Immature natural killer cell (primary cell): ENCODE data around the gene BIRC2. TPM values are rescaled to one million over a fixed set of nuclear protein-coding genes. Genes with fewer than 3 reads are reported as not detected.
"Not testable (repeated sequence)": the region's sequence is repeated elsewhere in the genome, so short reads cannot be mapped to it uniquely, and the experiment has no call there.

ENCODE experiments used
- DNase-seq, 3 donors: peaks; one replicate each; pipeline ENCODE4 v3.0.0; 2022; ENCODE audit warnings: mixed read lengths in 1 of 3
- H3K27ac Mint-ChIP-seq, 6 donors: one replicate each; pipeline ENCODE4 v1.8.0; 2020; ENCODE audit warnings: mixed read lengths in 6 of 6, mild to moderate bottlenecking in 5 of 6, inconsistent platforms in 4 of 6, moderate library complexity in 3 of 6
- H3K27me3 Mint-ChIP-seq, 3 donors: one replicate each; pipeline ENCODE4 v1.8.0; 2020 to 2021; ENCODE audit warnings: low read depth in 3 of 3, mild to moderate bottlenecking in 3 of 3, mixed read lengths in 3 of 3, moderate library complexity in 3 of 3, inconsistent platforms in 1 of 3
- H3K36me3 Mint-ChIP-seq, 3 donors: one replicate each; pipeline ENCODE4 v1.8.0; 2020; ENCODE audit warnings: mixed read lengths in 3 of 3, inconsistent platforms in 2 of 3, mild to moderate bottlenecking in 2 of 3
- H3K4me1 Mint-ChIP-seq, 2 donors: one replicate each; pipeline ENCODE4 v1.8.0; 2020; ENCODE audit warnings: inconsistent platforms in 2 of 2, mild to moderate bottlenecking in 2 of 2, mixed read lengths in 2 of 2, moderate library complexity in 1 of 2
- H3K4me3 Mint-ChIP-seq, 5 donors: one replicate each; pipeline ENCODE4 v1.8.0; 2020; ENCODE audit warnings: mild to moderate bottlenecking in 5 of 5, mixed read lengths in 5 of 5, inconsistent platforms in 3 of 5, moderate library complexity in 3 of 5
- H3K9me3 Mint-ChIP-seq, 6 donors: one replicate each; pipeline ENCODE4 v1.8.0; 2020; ENCODE audit warnings: mild to moderate bottlenecking in 6 of 6, mixed read lengths in 6 of 6, inconsistent platforms in 4 of 6, moderate library complexity in 3 of 6
- polyA plus RNA-seq, 3 donors: library from polyadenylated mRNA; unstranded; fragments of 300-500 nt; fragmentation: Illumina TruSeq; gene quantifications; one replicate each; pipeline ENCODE4 v1.2.3, GENCODE V29; 2021

BIRC2 gene
- polyA plus RNA-seq, 3 donors from 2014 or later = 30.8 to 44.5 (median 35.4) TPM

- peak in 1 of 3 donors; percentile 11 for DNase-seq
- Mint-ChIP-seq H3K4me3 (peak overlapping the region in 4 of 5 donors; percentile 2 to 68 (median 37)), H3K36me3 (peaks cover 22 to 67% (median 41%) of the 10 kb centered on the region in 3 donors), H3K4me1 (peaks cover 32 to 48% of the 10 kb centered on the region in 2 donors), H3K27ac (peak overlapping the region in 2 of 6 donors; percentile 14 to 38), H3K27me3 (peaks cover 0 to 5% (median 2%) of the 10 kb centered on the region in 3 donors), H3K9me3 (peaks cover 0 to 4% (median 0%) of the 10 kb centered on the region in 6 donors)
Measured at GRCh38 chr11:102361086-102362031, 14.3 kb downstream of the BIRC2 start.

- peak overlapping the region in 3 of 6 donors; percentile 4 to 77 (median 32) for H3K27ac Mint-ChIP-seq
- DNase-seq = no peak
- peaks cover 0 to 4% (median 0%) of the 10 kb centered on the region in 6 donors for H3K9me3 Mint-ChIP-seq
- peaks cover 0 to 3% (median 2%) of the 10 kb centered on the region in 3 donors for H3K27me3 Mint-ChIP-seq
- no peak overlapping the region for H3K4me3 Mint-ChIP-seq
- H3K4me1 Mint-ChIP-seq = peaks cover 26 to 46% of the 10 kb centered on the region in 2 donors
- H3K36me3 Mint-ChIP-seq = peaks cover 34 to 65% (median 35%) of the 10 kb centered on the region in 3 donors
Measured at GRCh38 chr11:102364991-102365390, 18.0 kb downstream of the BIRC2 start.

GRCh38 chr11:102367364-102367763 is 20.4 kb downstream of the BIRC2 start:
- DNase-seq = peak in 1 of 3 donors; percentile 11
- peaks cover 12 to 32% of the 10 kb centered on the region in 2 donors for H3K4me1 Mint-ChIP-seq
- H3K27me3 Mint-ChIP-seq = peaks cover 0 to 1% (median 0%) of the 10 kb centered on the region in 3 donors
- peaks cover 22 to 53% (median 26%) of the 10 kb centered on the region in 3 donors for H3K36me3 Mint-ChIP-seq
- no peaks in the 10 kb centered on the region for H3K9me3 Mint-ChIP-seq
- H3K4me3 Mint-ChIP-seq = no peak overlapping the region
- peak overlapping the region; percentile 28 to 70 (median 45) for H3K27ac Mint-ChIP-seq

DNA sequence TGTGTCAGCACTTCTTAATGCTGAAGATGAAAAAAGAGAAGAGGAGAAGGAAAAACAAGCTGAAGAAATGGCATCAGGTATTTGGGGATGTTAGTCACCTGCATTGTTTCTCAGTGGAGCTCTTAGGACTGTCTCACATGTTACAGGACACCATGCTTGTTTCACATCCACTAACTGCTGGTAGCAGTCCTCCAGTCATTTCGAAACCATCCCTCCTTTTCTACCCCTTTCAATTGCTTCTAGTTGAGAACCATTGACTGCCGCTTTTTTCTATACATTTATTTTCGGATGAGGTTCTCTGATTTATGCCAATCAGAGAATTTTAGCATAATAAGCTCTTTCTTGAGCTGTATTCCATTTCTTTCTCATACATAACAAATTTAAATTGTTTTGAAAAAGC is 21.5 kb downstream of the BIRC2 start:
- Mint-ChIP-seq H3K4me1 (peaks cover 12 to 32% of the 10 kb centered on the region in 2 donors), H3K9me3 (no peaks in the 10 kb centered on the region), H3K4me3 (no peak overlapping the region), H3K27me3 (peaks cover 0 to 1% (median 0%) of the 10 kb centered on the region in 3 donors), H3K27ac (peak overlapping the region in 3 of 6 donors; percentile 5 to 49 (median 28)), H3K36me3 (peaks cover 17 to 44% (median 22%) of the 10 kb centered on the region in 3 donors)
- DNase-seq = no peak

DNA sequence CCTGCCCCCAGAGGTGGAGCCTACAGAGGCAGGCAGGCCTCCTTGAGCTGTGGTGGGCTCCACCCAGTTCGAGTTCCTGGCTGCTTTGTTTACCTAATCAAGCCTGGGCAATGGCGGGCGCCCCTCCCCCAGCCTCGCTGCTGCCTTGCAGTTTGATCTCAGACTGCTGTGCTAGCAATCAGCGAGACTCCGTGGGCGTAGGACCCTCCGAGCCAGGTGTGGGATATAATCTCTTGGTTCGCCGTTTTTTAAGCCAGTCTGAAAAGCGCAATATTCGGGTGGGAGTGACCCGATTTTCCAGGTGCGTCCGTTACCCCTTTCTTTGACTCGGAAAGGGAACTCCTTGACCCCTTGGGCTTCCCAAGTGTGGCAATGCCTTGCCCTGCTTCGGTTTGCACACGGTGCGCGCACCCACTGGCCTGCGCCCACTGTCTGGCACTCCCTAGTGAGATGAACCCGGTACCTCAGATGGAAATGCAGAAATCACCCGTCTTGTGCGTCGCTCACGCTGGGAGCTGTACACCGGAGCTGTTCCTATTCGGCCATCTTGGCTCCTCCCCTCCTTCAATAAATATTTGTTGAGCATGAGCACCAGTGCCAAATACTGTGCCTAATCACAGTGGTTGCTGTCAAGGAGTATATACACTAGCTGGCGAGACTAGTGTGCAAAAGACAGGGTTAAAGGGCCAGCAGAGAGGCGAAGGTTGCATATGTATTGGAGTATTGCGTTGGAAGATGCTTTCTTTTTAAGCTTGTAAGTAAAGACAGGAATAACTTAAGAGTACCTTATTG is 27.8 kb downstream of the BIRC2 start:
- peak overlapping the region in 1 of 6 donors; percentile 40 for H3K27ac Mint-ChIP-seq
- H3K4me3 Mint-ChIP-seq, DNase-seq, H3K9me3 Mint-ChIP-seq, H3K27me3 Mint-ChIP-seq: not testable (repeated sequence)
- peaks cover 7 to 30% (median 11%) of the 10 kb centered on the region in 3 donors for H3K36me3 Mint-ChIP-seq
- H3K4me1 Mint-ChIP-seq = peaks cover 13 to 20% of the 10 kb centered on the region in 2 donors

DNA sequence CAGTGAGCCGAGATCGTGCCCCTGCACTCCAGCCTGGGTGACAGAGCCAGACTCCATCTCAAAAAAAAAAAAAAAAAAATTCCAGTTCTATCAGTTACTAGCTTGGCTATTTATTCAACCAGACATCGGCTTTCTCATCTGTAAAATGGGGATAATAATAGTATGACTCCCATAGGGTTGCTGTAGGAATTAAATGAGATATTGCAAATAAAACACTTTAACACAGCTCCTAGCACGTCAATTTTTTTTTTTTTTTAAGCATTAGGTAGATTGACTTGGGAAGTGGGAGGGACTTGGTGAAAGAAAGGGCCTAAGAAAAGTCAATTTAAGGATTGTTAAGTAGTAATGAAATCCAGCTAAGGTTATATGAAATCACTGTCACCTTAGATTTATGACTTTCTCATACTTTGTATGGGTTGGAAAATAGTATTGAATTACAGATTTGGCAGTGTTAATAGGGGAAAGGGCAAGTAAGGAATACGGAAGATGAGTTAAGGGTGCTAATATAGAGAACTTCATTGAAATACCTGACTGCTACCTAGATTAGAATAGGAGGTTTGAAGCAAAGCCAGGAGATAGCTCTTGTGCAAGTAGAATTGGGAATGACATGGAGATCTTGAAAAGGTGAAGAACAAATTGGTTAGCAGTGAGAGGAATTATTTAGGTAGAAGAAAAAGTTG is 28.8 kb downstream of the BIRC2 start:
- H3K27ac Mint-ChIP-seq = peak overlapping the region in 2 of 6 donors; percentile 5 to 20
- peaks cover 0 to 3% (median 0%) of the 10 kb centered on the region in 3 donors for H3K27me3 Mint-ChIP-seq
- H3K4me3 Mint-ChIP-seq = no peak overlapping the region
- peaks cover 13 to 20% of the 10 kb centered on the region in 2 donors for H3K4me1 Mint-ChIP-seq
- DNase-seq = no peak
- peaks cover 11 to 34% (median 11%) of the 10 kb centered on the region in 3 donors for H3K36me3 Mint-ChIP-seq
- no peaks in the 10 kb centered on the region for H3K9me3 Mint-ChIP-seq

- Mint-ChIP-seq H3K27me3 (peaks cover 0 to 2% (median 0%) of the 10 kb centered on the region in 3 donors), H3K36me3 (peaks cover 11 to 38% (median 11%) of the 10 kb centered on the region in 3 donors), H3K9me3 (no peaks in the 10 kb centered on the region), H3K27ac (no peak overlapping the region), H3K4me3 (no peak overlapping the region), H3K4me1 (peaks cover 7 to 16% of the 10 kb centered on the region in 2 donors)
- no peak for DNase-seq
Measured at GRCh38 chr11:102377891-102378290, 30.9 kb downstream of the BIRC2 start.

GRCh38 chr11:102378818-102379217 is 31.8 kb downstream of the BIRC2 start:
- Mint-ChIP-seq H3K36me3 (peaks cover 17 to 45% (median 19%) of the 10 kb centered on the region in 3 donors), H3K27ac (no peak overlapping the region), H3K4me3 (no peak overlapping the region)

GRCh38 chr11:102382384-102382783 is 35.4 kb downstream of the BIRC2 start:
- DNase-seq = no peak
- Mint-ChIP-seq H3K27ac (no peak overlapping the region), H3K9me3 (no peaks in the 10 kb centered on the region), H3K27me3 (no peaks in the 10 kb centered on the region), H3K4me1 (peaks cover 0 to 4% of the 10 kb centered on the region in 2 donors), H3K4me3 (no peak overlapping the region), H3K36me3 (peaks cover 18 to 53% (median 26%) of the 10 kb centered on the region in 3 donors)

More at GRCh38 chr11:102378818-102379217, 31.8 kb downstream of the BIRC2 start:
- DNase-seq = no peak
- Mint-ChIP-seq H3K4me1 (peaks cover 7 to 16% of the 10 kb centered on the region in 2 donors), H3K9me3 (no peaks in the 10 kb centered on the region), H3K27me3 (peaks cover 0 to 2% (median 0%) of the 10 kb centered on the region in 3 donors)

DNA sequence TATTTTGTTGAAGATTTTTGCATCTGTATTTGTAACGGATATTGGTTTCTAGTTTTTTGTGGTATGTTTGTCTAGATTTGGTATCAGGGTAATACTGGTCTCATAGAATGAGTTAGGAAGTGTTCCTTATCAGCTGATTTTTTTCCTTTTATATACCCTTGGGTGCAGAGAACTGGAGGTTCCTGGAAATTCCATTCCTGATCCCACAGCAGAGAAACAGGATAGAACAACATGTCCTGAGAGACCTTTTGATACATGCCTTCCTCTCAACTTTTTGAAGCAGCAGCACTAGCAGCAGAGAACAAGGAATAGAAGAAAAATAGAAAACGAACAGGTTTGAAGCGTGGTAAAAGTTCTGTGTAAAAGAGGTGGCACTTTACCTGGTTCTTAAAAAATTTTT is 36.8 kb downstream of the BIRC2 start:
- DNase-seq = no peak
- no peak overlapping the region for H3K4me3 Mint-ChIP-seq
- peaks cover 0 to 4% of the 10 kb centered on the region in 2 donors for H3K4me1 Mint-ChIP-seq
- peak overlapping the region in 1 of 6 donors; percentile 52 for H3K27ac Mint-ChIP-seq
- no peaks in the 10 kb centered on the region for H3K27me3 Mint-ChIP-seq
- no peaks in the 10 kb centered on the region for H3K9me3 Mint-ChIP-seq
- peaks cover 12 to 44% (median 20%) of the 10 kb centered on the region in 3 donors for H3K36me3 Mint-ChIP-seq

DNA sequence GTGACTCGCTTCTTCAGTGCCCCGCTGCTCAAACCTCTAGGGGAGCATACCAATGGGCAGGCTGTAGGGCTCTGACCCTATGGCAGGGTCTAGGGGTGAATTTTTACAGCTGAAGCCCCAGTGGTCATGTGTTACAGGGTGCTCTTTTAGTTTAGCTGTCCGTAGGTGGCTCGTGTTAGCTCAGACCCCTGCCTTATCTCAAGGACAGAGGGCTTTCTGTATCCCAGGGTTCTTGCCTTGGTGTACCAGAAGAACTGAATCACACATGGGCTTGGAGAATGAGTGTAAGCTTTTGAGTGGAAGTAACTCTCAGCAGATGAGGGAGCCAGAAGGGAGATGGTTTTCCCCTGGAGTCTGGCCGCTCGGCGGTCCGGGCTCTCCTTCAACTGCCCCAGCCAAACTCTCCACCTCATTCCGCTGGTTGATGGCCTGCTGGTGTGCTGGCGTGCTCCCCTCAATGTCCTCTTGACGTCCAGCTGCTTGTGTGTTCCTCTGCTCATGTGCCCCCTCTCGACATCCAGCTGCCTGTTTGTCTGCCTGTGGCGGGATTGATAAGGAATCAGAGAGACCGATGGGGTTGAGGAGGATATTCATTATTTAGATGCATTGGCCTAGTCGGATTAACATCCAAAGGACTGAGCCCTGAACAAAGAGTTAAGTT is 37.5 kb downstream of the BIRC2 start:
- Mint-ChIP-seq H3K27ac (no peak overlapping the region), H3K4me3 (no peak overlapping the region), H3K9me3 (no peaks in the 10 kb centered on the region), H3K36me3 (peaks cover 19 to 44% (median 25%) of the 10 kb centered on the region in 3 donors), H3K4me1 (peaks cover 0 to 4% of the 10 kb centered on the region in 2 donors), H3K27me3 (no peaks in the 10 kb centered on the region)
- no peak for DNase-seq

DNA sequence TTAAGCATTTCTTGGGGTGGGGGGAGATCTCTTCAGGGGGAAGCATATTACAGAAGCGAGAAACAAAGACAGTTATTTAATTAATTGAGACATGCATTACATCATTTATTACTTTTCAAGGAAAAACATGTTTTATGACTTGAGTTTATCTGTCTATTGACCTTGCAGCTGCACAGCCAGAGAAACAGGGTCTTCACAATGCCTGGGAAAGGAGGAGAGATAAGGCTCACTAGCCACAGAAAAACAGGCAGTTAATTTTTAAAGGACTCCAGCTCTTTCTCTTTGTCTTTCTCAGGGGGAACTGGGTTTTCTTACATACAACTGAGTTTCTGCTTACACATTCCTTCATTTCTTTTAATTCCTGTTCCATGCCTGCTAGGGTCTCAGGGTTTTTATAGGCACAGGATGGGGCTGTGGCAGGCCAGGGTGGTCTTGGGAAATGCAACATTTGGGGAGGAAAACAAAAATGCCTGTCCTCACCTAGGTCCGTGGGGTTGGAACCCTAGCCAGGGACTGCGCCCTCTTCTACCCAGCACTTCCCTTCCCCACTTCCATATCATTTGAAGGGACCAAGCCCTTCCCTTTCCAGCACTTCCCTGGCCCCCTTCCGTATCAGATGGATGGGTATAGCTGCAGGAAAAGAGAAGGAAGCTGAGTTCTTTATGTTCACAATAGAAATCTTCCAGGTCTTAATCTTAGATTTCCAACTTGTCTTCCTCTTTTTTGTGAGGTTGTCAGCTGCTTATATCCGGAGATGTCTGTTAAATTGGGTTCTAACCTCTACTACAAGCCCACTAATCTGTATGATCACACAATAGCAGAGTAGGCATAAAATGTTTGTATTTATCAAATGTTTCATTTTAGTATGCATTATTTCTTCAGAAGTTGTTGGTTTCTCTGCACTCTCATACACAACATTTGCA is 38.3 kb downstream of the BIRC2 start:
- no peaks in the 10 kb centered on the region for H3K27me3 Mint-ChIP-seq

More for the DNA sequence above, 38.3 kb downstream of the BIRC2 start:
- Mint-ChIP-seq H3K4me3 (no peak overlapping the region), H3K36me3 (peaks cover 18 to 41% (median 23%) of the 10 kb centered on the region in 3 donors), H3K27ac (peak overlapping the region in 1 of 6 donors; percentile 17), H3K9me3 (no peaks in the 10 kb centered on the region), H3K4me1 (peaks cover 0 to 5% of the 10 kb centered on the region in 2 donors)
- no peak for DNase-seq
